Sigmoid colon (tissue), 4 donors: Measurements from ENCODE around the gene ETV6.

Experiments
- CTCF ChIP-seq, 4 experiments: fragments of 450-650 bp in 3 of 4; fragments of 200-600 bp in 1 of 4; IDR thresholded peaks; one replicate each; pipeline ENCODE4 v1.5.1; 2016 to 2019; ENCODE audit warnings: antibody characterized with exemption in 4 of 4, mild to moderate bottlenecking in 3 of 4, moderate library complexity in 2 of 4
- EP300 ChIP-seq, 4 donors: sonication (generic); formaldehyde crosslinking; IDR thresholded peaks; one replicate each; pipeline ENCODE4 v1.6.1; 2017; ENCODE audit warnings: antibody characterized with exemption in 4 of 4
- POLR2A ChIP-seq, 2 donors: fragments of 450-650 bp; IDR thresholded peaks; one replicate each; pipeline ENCODE4 v1.6.1; 2016; ENCODE audit warnings: antibody characterized with exemption in 2 of 2, mild to moderate bottlenecking in 2 of 2, moderate library complexity in 2 of 2
- POLR2AphosphoS5 ChIP-seq, 4 donors: sonication (generic); formaldehyde crosslinking; IDR thresholded peaks; one replicate each; pipeline ENCODE4 v1.6.1; 2017; ENCODE audit warnings: antibody characterized with exemption in 4 of 4

GRCh38 chr12:11879306-11879705 is 229.8 kb downstream of the ETV6 start:
- TF ChIP-seq EP300 (IDR thresholded peaks at IDR 0.05) (no peak), CTCF (IDR thresholded peaks at IDR 0.05) (no peak), POLR2A (IDR thresholded peaks at IDR 0.05) (no peak), POLR2AphosphoS5 (IDR thresholded peaks at IDR 0.05) (no peak)
